ENCODE data around the gene WDR76.
A peak's percentile ranks its signal among the peaks of the same experiment; 100 is the strongest.

The WDR76 gene

GRCh38 chr15:43880406-43881194, 53.8 kb downstream of the WDR76 start:
- TF ChIP-seq CTCF (IDR thresholded peaks at IDR 0.05; ENCODE audit: low read length, missing control alignments): no peak
- peak; percentile 33 for DNase-seq (ENCODE audit: low read depth)
- H3K4me3 ChIP-seq (replicated peaks; ENCODE audit: low read depth, low read length): no peak overlapping the region

- H3K4me3 ChIP-seq (replicated peaks; ENCODE audit: low read depth, low read length): no peak overlapping the region
- no peak for TF ChIP-seq CTCF (IDR thresholded peaks at IDR 0.05; ENCODE audit: low read length, missing control alignments)
- DNase-seq (ENCODE audit: low read depth): no peak
Observed at GRCh38 chr15:43881245-43881644, 54.4 kb downstream of the WDR76 start.

GRCh38 chr15:43881944-43882343, 55.1 kb downstream of the WDR76 start:
- H3K4me3 ChIP-seq (replicated peaks; ENCODE audit: low read depth, low read length): no peak overlapping the region
- peak; percentile 59 for TF ChIP-seq CTCF (IDR thresholded peaks at IDR 0.05; ENCODE audit: low read length, missing control alignments)
- no peak for DNase-seq (ENCODE audit: low read depth)

- H3K4me3 ChIP-seq (replicated peaks; ENCODE audit: low read depth, low read length): no peak overlapping the region
- DNase-seq (ENCODE audit: low read depth): no peak
- no peak for TF ChIP-seq CTCF (IDR thresholded peaks at IDR 0.05; ENCODE audit: low read length, missing control alignments)
Observed at GRCh38 chr15:43883571-43883970, 56.8 kb downstream of the WDR76 start.

- H3K4me3 ChIP-seq (replicated peaks; ENCODE audit: low read depth, low read length): no peak overlapping the region
- TF ChIP-seq CTCF (IDR thresholded peaks at IDR 0.05; ENCODE audit: low read length, missing control alignments): no peak
- DNase-seq (ENCODE audit: low read depth): no peak
Observed at GRCh38 chr15:43886558-43886957, 59.8 kb downstream of the WDR76 start.

GRCh38 chr15:43887901-43888300, 61.1 kb downstream of the WDR76 start:
- no peak for DNase-seq (ENCODE audit: low read depth)
- H3K4me3 ChIP-seq (replicated peaks; ENCODE audit: low read depth, low read length): no peak overlapping the region
- TF ChIP-seq CTCF (IDR thresholded peaks at IDR 0.05; ENCODE audit: low read length, missing control alignments): no peak

GRCh38 chr15:43889042-43889441, 62.2 kb downstream of the WDR76 start:
- H3K4me3 ChIP-seq (replicated peaks; ENCODE audit: low read depth, low read length): no peak overlapping the region
- no peak for TF ChIP-seq CTCF (IDR thresholded peaks at IDR 0.05; ENCODE audit: low read length, missing control alignments)
- DNase-seq (ENCODE audit: low read depth): no peak
